Neural progenitor cell (in vitro differentiated cells): Measurements from ENCODE around the gene PTPRK.

Experiments used
- EZH2 ChIP-seq: fragments of 200-600 bp; sonication (generic); IDR thresholded peaks from 2 replicates; pipeline ENCODE4 v1.6.1; 2017; ENCODE audit warnings: antibody characterized with exemption, mild to moderate bottlenecking, moderate library complexity
- TF ChIP-seq, protein P1 (sequence below): fragments of 200-600 bp; sonication (generic); IDR thresholded peaks from 2 replicates; pipeline ENCODE4 v1.5.1; 2017; ENCODE audit warnings: antibody characterized with exemption, mild to moderate bottlenecking

DNA sequence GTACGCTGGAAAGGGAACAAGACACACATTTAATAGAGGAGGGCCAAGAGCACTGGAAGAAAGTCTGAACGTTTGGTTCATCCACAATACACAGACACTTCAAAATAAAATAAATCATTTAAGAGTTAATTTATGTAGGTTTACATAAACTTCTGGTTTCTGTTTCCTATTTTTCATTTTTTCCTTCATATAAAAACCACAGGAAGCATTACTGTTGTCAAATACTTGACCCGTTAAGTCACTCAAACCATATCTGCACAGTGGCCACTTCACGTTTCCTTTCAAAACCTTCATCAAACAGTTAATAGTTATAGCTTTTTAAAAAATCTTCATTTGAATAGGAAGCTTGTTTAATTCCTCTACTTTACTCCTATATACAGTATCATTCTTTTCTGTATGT is 361.9 kb downstream of the PTPRK start:
- TF ChIP-seq EZH2 = no peak
- TF ChIP-seq, protein P1, sequence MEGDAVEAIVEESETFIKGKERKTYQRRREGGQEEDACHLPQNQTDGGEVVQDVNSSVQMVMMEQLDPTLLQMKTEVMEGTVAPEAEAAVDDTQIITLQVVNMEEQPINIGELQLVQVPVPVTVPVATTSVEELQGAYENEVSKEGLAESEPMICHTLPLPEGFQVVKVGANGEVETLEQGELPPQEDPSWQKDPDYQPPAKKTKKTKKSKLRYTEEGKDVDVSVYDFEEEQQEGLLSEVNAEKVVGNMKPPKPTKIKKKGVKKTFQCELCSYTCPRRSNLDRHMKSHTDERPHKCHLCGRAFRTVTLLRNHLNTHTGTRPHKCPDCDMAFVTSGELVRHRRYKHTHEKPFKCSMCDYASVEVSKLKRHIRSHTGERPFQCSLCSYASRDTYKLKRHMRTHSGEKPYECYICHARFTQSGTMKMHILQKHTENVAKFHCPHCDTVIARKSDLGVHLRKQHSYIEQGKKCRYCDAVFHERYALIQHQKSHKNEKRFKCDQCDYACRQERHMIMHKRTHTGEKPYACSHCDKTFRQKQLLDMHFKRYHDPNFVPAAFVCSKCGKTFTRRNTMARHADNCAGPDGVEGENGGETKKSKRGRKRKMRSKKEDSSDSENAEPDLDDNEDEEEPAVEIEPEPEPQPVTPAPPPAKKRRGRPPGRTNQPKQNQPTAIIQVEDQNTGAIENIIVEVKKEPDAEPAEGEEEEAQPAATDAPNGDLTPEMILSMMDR = no peak
